Kidney (tissue), 14 donors: ENCODE data around the gene GDE1. TPM values are rescaled to one million over a fixed set of nuclear protein-coding genes. Genes with fewer than 3 reads are reported as not detected.

Experiments used
- DNase-seq, 5 donors: peaks; one replicate each; pipeline ENCODE4 v3.0.0-alpha.2; 2013 to 2020
- FAIRE-seq: peaks from 2 replicates; lab custom pipeline; 2012; peaks lifted over from hg19 to GRCh38; lab: Jason Lieb, UNC
- H3K27ac ChIP-seq, 2 donors: one replicate each; pipeline ENCODE4 v1.7.0; 2013; ENCODE audit warnings: low read depth in 2 of 2, low read length in 2 of 2, inconsistent platforms in 1 of 2
- H3K27me3 ChIP-seq: one replicate; pipeline ENCODE4 v1.7.1; 2013; ENCODE audit warnings: low read length, inconsistent platforms; ENCODE audit not compliant: control insufficient read depth, insufficient read depth
- H3K36me3 ChIP-seq, 3 donors: one replicate each; pipeline versions ENCODE4 v1.7.0 to v1.7.1; 2013; ENCODE audit warnings: low read length in 3 of 3, control low read depth in 1 of 3, inconsistent platforms in 1 of 3; ENCODE audit not compliant: insufficient read depth in 3 of 3, control insufficient read depth in 2 of 3
- H3K4me1 ChIP-seq, 3 donors: one replicate each; pipeline versions ENCODE4 v1.7.0 to v1.7.1; 2013; ENCODE audit warnings: low read length in 3 of 3, inconsistent platforms in 1 of 3, low read depth in 1 of 3; ENCODE audit not compliant: control insufficient read depth in 2 of 3, insufficient read depth in 2 of 3
- H3K4me3 ChIP-seq, 3 donors: one replicate each; pipeline versions ENCODE4 v1.7.0 to v1.8.1; 2013; ENCODE audit warnings: low read length in 3 of 3, control low read depth in 1 of 3, inconsistent platforms in 1 of 3
- H3K9ac ChIP-seq, 3 donors: one replicate each; pipeline versions ENCODE4 v1.7.0 to v1.7.1; 2013; ENCODE audit warnings: low read length in 3 of 3, control low read depth in 1 of 3, inconsistent platforms in 1 of 3
- H3K9me3 ChIP-seq, 3 donors: one replicate each; pipeline versions ENCODE4 v1.7.0 to v1.7.1; 2013; ENCODE audit warnings: low read length in 3 of 3, control low read depth in 1 of 3, inconsistent platforms in 1 of 3; ENCODE audit not compliant: control insufficient read depth in 2 of 3, insufficient read depth in 1 of 3
- CTCF ChIP-seq: IDR thresholded peaks from 3 replicates; pipeline ENCODE4 v1.5.1; 2012; ENCODE audit warnings: mild to moderate bottlenecking, moderate library complexity, borderline replicate concordance; ENCODE audit not compliant: insufficient read depth; ENCODE audit errors: extremely low read depth
- intact Hi-C: fragments of 100-400 bp; cut with DNase I; formaldehyde crosslinking; loops from one replicate; pipeline ENCODE4 v1.11.1; 2022
- polyA plus RNA-seq: library from polyadenylated mRNA; stranded (reverse); fragments of 350-450 nt; fragmentation: Illumina TruSeq; extraction: RNeasy Lipid Tissue Mini Kit (QIAGEN cat#74804); gene quantifications from one replicate; pipeline ENCODE4 v1.2.3, GENCODE V29; 2014; ENCODE audit warnings: low read depth, low replicate concordance; ENCODE audit not compliant: insufficient read depth
- total RNA-seq: library from RNA; stranded (reverse); fragmentation: NEBNext Ultra II Directional; extraction: Animal tissue kit (Norgen Biotek cat#: 25700); gene quantifications from one replicate; pipeline ENCODE4 v1.2.1, GENCODE V29; 2021
- donor health status: control.
- donor health status: control.
- donor health status: control.
- donor health status: control.
- donor health status: control.
- donor health status: DM: yes; HTN: yes; CAD: no.
- donor health status: Normal renal cell carcinoma (clear cell type).

GDE1 gene
- total and polyA plus RNA-seq, 2 donors from 2014 or later, result 48.2 to 54.7 TPM

DNA sequence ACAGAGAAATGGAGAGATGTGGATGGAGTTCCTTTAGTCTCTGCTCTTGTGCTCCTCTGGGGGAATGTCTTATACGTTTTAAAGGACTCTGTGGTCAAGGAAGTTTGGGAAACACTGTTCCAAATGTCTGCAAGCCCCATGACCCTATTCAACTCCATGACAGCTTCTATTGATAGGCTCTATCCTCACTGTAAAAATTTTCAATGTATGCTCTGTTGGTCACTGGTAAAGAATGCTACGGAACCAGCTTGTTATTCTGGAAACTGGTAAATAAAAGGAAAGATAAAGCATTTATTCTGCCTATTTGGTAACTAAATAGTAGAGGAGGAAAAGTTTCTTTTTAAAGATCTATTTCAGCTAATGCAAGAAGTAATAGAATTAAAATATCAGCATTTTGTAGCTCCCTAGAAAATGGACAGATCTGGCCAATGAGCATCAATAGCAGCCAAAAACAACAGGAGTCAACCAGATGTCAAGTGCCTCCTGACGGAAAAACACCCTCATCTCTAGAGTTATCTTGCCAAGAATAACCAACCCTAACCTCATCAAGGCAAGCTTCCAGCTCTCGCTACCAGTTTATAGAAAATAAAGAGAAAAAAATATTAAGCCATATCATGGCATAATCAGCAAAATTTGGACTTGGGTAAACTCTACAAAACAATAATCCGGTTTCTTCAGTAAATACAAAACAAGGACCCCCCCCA is 16.1 kb downstream of the GDE1 start:
- FAIRE-seq (no peak), DNase-seq (no peak)
- Histone ChIP-seq H3K27ac (no peak overlapping the region), H3K4me3 (no peak overlapping the region), H3K27me3 (no peaks in the 10 kb centered on the region), H3K36me3 (peaks cover 4 to 48% (median 34%) of the 10 kb centered on the region in 3 donors), H3K4me1 (no peaks in the 10 kb centered on the region), H3K9ac (no peak overlapping the region), H3K9me3 (no peaks in the 10 kb centered on the region)
- no peak for TF ChIP-seq CTCF
- intact Hi-C loops, result no loop called here

GRCh38 chr16:19503461-19504075 is 18.3 kb downstream of the GDE1 start:
- intact Hi-C loops, result no loop called here
- no peak overlapping the region for H3K27ac ChIP-seq
- FAIRE-seq, result no peak

DNA sequence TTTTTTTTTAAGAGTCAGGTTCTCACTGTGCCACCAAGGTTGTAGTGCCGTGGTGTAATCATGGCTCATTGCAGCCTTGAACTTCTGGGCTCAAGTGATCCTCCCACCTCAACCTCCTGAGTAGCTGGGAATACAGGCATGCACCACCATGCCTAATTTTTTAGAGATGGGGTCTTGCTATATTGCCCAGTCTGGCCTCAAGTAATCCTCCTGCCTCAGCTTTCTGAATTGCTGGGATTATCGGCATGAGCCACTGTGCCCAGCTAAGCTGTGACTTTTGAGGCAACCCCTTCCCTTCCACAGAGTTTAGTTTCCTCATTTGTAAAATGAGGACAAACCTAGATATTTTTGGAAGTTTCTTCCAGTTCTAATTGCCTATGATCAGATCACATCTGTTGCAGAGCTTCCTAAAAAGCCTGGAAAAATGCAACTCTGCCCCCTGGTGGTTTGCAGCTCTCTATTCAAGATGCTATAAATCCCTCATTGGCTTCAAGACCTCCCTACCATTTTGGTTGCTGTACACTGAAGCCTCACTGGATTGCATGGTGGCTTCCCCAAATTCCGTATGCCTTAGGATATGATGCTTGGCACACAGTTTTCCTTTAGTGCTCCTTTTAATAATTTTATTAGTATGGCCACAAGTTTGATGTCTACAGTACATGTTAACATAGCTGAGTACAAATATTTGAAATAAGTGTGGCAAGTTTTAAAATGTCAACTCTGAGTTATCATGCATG is 19.3 kb downstream of the GDE1 start:
- Histone ChIP-seq H3K9me3 (no peaks in the 10 kb centered on the region), H3K27ac (no peak overlapping the region), H3K4me1 (no peaks in the 10 kb centered on the region), H3K27me3 (no peaks in the 10 kb centered on the region), H3K36me3 (peaks cover 4 to 40% (median 34%) of the 10 kb centered on the region in 3 donors), H3K9ac (no peak overlapping the region), H3K4me3 (no peak overlapping the region)
- DNase-seq (peak in 4 of 5 donors; percentile 74 to 85 (median 80)), FAIRE-seq (no peak)
- peak; percentile 61 for TF ChIP-seq CTCF
- intact Hi-C loops, result no loop called here

More at GRCh38 chr16:19503461-19504075, 18.3 kb downstream of the GDE1 start:
- Histone ChIP-seq H3K27me3 (no peaks in the 10 kb centered on the region), H3K4me1 (no peaks in the 10 kb centered on the region), H3K4me3 (no peak overlapping the region), H3K36me3 (peaks cover 4 to 48% (median 36%) of the 10 kb centered on the region in 3 donors), H3K9me3 (no peaks in the 10 kb centered on the region), H3K9ac (no peak overlapping the region)
- no peak for TF ChIP-seq CTCF
- DNase-seq, result no peak
